ENCODE data around the gene GNAS-AS1.
A peak's percentile ranks its signal among the peaks of the same experiment; 100 is the strongest.

The GNAS-AS1 gene

GRCh38 chr20:58884966-58885365, 34.3 kb upstream of the GNAS-AS1 start:
- DNase-seq (ENCODE audit: low spot score) = no peak

- DNase-seq (ENCODE audit: low spot score) = no peak
Measured at GRCh38 chr20:58883241-58883691, 32.6 kb upstream of the GNAS-AS1 start.

- no peak for DNase-seq (ENCODE audit: low spot score)
Measured at GRCh38 chr20:58882704-58883089, 32.0 kb upstream of the GNAS-AS1 start.

- no peak for DNase-seq (ENCODE audit: low spot score)
Measured at GRCh38 chr20:58880994-58881752, 30.5 kb upstream of the GNAS-AS1 start.

GRCh38 chr20:58880441-58880840, 29.7 kb upstream of the GNAS-AS1 start:
- no peak for DNase-seq (ENCODE audit: low spot score)

GRCh38 chr20:58878399-58878798, 27.7 kb upstream of the GNAS-AS1 start:
- no peak for DNase-seq (ENCODE audit: low spot score)

- no peak for DNase-seq (ENCODE audit: low spot score)
Measured at GRCh38 chr20:58877976-58878360, 27.3 kb upstream of the GNAS-AS1 start.

- DNase-seq (ENCODE audit: low spot score) = no peak
Measured at GRCh38 chr20:58877050-58877975, 26.6 kb upstream of the GNAS-AS1 start.

GRCh38 chr20:58876437-58876836, 25.7 kb upstream of the GNAS-AS1 start:
- DNase-seq (ENCODE audit: low spot score) = no peak

GRCh38 chr20:58875541-58876134, 24.9 kb upstream of the GNAS-AS1 start:
- DNase-seq (ENCODE audit: low spot score) = no peak

- no peak for DNase-seq (ENCODE audit: low spot score)
Measured at GRCh38 chr20:58875111-58875510, 24.4 kb upstream of the GNAS-AS1 start.

- DNase-seq (ENCODE audit: low spot score) = no peak
Measured at GRCh38 chr20:58874469-58874868, 23.8 kb upstream of the GNAS-AS1 start.

GRCh38 chr20:58871533-58872102, 20.9 kb upstream of the GNAS-AS1 start:
- DNase-seq (ENCODE audit: low spot score) = no peak

- DNase-seq (ENCODE audit: low spot score) = peak; percentile 81
Measured at GRCh38 chr20:58870293-58871014, 19.8 kb upstream of the GNAS-AS1 start.

- no peak for DNase-seq (ENCODE audit: low spot score)
Measured at GRCh38 chr20:58869662-58870227, 19.0 kb upstream of the GNAS-AS1 start.

- DNase-seq (ENCODE audit: low spot score) = no peak
Measured at GRCh38 chr20:58868795-58869194, 18.1 kb upstream of the GNAS-AS1 start.

GRCh38 chr20:58867211-58867610, 16.5 kb upstream of the GNAS-AS1 start:
- DNase-seq (ENCODE audit: low spot score) = no peak

- no peak for DNase-seq (ENCODE audit: low spot score)
Measured at GRCh38 chr20:58865843-58866242, 15.1 kb upstream of the GNAS-AS1 start.

GRCh38 chr20:58864346-58864745, 13.6 kb upstream of the GNAS-AS1 start:
- no peak for DNase-seq (ENCODE audit: low spot score)

- DNase-seq (ENCODE audit: low spot score) = no peak
Measured at GRCh38 chr20:58863044-58863790, 12.5 kb upstream of the GNAS-AS1 start.
